Tibial artery (tissue), 4 donors: Measurements from ENCODE around the gene ERCC2.

Experiments used
- DNase-seq, 2 donors: peaks; one replicate each; pipeline ENCODE4 v3.0.0-alpha.2; 2019
- H3K27ac ChIP-seq, 2 donors: fragments of 200-600 bp; sonication (generic) in 1 of 2; 1 replicate in 1 of 2; 2 replicates in 1 of 2; pipeline ENCODE4 v1.5.1; 2018 to 2019; ENCODE audit warnings: mild to moderate bottlenecking in 1 of 2
- H3K27me3 ChIP-seq, 2 donors: fragments of 200-600 bp; sonication (generic) in 1 of 2; one replicate each; pipeline versions ENCODE4 v1.5.1 to v1.6.0; 2016 to 2019
- H3K36me3 ChIP-seq, 3 donors: fragments of 200-600 bp; sonication (generic) in 2 of 3; one replicate each; pipeline ENCODE4 v1.5.1; 2016 to 2019; ENCODE audit warnings: mild to moderate bottlenecking in 2 of 3
- H3K4me1 ChIP-seq, 4 donors: fragments of 200-600 bp; sonication (generic) in 2 of 4; 1 replicate in 3 of 4; 2 replicates in 1 of 4; pipeline ENCODE4 v1.5.1; 2016 to 2019
- H3K4me3 ChIP-seq, 2 donors: fragments of 200-600 bp; sonication (generic) in 1 of 2; 1 replicate in 1 of 2; 2 replicates in 1 of 2; pipeline ENCODE4 v1.5.1; 2018 to 2019; ENCODE audit warnings: mild to moderate bottlenecking in 2 of 2
- H3K9me3 ChIP-seq, 3 donors: fragments of 200-600 bp; sonication (generic) in 1 of 3; one replicate each; pipeline ENCODE4 v1.5.1; 2016 to 2019
- intact Hi-C: fragments of 100-400 bp; cut with DNase I; formaldehyde crosslinking; loops from one replicate; pipeline ENCODE4 v1.15.0; 2023; ENCODE audit warnings: low total_unique reads
- TF ChIP-seq, protein P1 (sequence below), 2 experiments: fragments of 200-600 bp in 1 of 2; fragments of 450-650 bp in 1 of 2; IDR thresholded peaks; one replicate each; pipeline ENCODE4 v1.5.1; 2017 to 2019; ENCODE audit warnings: antibody characterized with exemption in 2 of 2, mild to moderate bottlenecking in 1 of 2, moderate library complexity in 1 of 2

Gene ERCC2

DNA sequence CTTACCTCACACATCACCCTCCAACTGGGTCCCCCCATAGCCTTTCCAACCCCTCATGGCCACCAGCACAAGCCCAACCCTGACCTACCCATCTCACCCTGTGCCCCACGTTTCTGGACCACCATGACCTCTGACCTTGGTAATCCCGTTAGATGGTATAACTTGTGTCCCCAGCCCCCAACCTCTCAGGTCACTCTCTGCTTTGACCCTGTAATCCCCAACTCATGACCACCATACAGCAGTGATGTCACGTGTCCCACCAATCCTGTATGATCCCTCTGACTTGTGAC lies 21.3 kb downstream of the ERCC2 start:
- intact Hi-C loops: no loop called here

GRCh38 chr19:45348367-45349125 lies 21.8 kb downstream of the ERCC2 start:
- intact Hi-C loops: no loop called here
- Histone ChIP-seq H3K27ac (no peak overlapping the region), H3K9me3 (no peaks in the 10 kb centered on the region), H3K4me1 (no peaks in the 10 kb centered on the region), H3K4me3 (no peak overlapping the region), H3K36me3 (peaks cover 0 to 41% (median 22%) of the 10 kb centered on the region in 3 donors), H3K27me3 (peaks cover 0 to 41% of the 10 kb centered on the region in 2 donors)
- TF ChIP-seq, protein P1, sequence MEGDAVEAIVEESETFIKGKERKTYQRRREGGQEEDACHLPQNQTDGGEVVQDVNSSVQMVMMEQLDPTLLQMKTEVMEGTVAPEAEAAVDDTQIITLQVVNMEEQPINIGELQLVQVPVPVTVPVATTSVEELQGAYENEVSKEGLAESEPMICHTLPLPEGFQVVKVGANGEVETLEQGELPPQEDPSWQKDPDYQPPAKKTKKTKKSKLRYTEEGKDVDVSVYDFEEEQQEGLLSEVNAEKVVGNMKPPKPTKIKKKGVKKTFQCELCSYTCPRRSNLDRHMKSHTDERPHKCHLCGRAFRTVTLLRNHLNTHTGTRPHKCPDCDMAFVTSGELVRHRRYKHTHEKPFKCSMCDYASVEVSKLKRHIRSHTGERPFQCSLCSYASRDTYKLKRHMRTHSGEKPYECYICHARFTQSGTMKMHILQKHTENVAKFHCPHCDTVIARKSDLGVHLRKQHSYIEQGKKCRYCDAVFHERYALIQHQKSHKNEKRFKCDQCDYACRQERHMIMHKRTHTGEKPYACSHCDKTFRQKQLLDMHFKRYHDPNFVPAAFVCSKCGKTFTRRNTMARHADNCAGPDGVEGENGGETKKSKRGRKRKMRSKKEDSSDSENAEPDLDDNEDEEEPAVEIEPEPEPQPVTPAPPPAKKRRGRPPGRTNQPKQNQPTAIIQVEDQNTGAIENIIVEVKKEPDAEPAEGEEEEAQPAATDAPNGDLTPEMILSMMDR (IDR thresholded peaks at IDR 0.05): no peak
- DNase-seq: no peak

More for the DNA sequence above, 21.3 kb downstream of the ERCC2 start:
- no peaks in the 10 kb centered on the region for H3K9me3 ChIP-seq
- H3K27me3 ChIP-seq: peaks cover 0 to 41% of the 10 kb centered on the region in 2 donors
- H3K36me3 ChIP-seq: peaks cover 0 to 47% (median 23%) of the 10 kb centered on the region in 3 donors
- no peak for DNase-seq
- TF ChIP-seq, protein P1 (IDR thresholded peaks at IDR 0.05): no peak
- H3K27ac ChIP-seq: no peak overlapping the region
- H3K4me1 ChIP-seq: no peaks in the 10 kb centered on the region
- no peak overlapping the region for H3K4me3 ChIP-seq

GRCh38 chr19:45347570-45348366 lies 22.6 kb downstream of the ERCC2 start:
- TF ChIP-seq, protein P1 (IDR thresholded peaks at IDR 0.05): no peak
- intact Hi-C loops: no loop called here

DNA sequence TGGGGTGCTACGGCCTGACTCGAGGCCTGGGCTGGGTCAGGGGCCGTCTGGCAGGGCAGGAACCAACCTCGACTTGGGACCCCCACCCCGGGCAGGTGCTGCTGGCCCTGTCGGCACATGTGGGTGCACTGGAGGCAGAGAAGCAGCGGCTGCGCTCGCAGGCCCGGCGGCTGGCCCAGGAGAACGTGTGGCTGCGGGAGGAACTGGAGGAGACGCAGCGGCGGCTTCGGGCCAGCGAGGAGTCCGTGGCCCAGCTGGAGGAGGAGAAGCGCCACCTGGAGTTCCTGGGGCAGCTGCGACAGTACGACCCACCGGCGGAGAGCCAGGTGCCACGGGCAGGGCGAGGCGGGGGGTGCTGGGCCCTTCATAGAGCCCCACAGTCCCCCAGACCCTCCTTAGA lies 23.9 kb downstream of the ERCC2 start:
- intact Hi-C loops: no loop called here
- no peak for DNase-seq
- Histone ChIP-seq H3K4me3 (no peak overlapping the region), H3K36me3 (peaks cover 0 to 20% (median 5%) of the 10 kb centered on the region in 3 donors), H3K9me3 (no peaks in the 10 kb centered on the region), H3K27me3 (peaks cover 0 to 53% of the 10 kb centered on the region in 2 donors), H3K27ac (no peak overlapping the region), H3K4me1 (no peaks in the 10 kb centered on the region)
- TF ChIP-seq, protein P1 (IDR thresholded peaks at IDR 0.05): no peak

More at GRCh38 chr19:45347570-45348366, 22.6 kb downstream of the ERCC2 start:
- DNase-seq: no peak
- H3K4me3 ChIP-seq: no peak overlapping the region
- no peak overlapping the region for H3K27ac ChIP-seq
- peaks cover 0 to 34% (median 18%) of the 10 kb centered on the region in 3 donors for H3K36me3 ChIP-seq
- H3K27me3 ChIP-seq: peaks cover 0 to 41% of the 10 kb centered on the region in 2 donors
- H3K4me1 ChIP-seq: no peaks in the 10 kb centered on the region
- H3K9me3 ChIP-seq: no peaks in the 10 kb centered on the region

GRCh38 chr19:45345506-45345860 lies 24.9 kb downstream of the ERCC2 start:
- H3K27me3 ChIP-seq: peaks cover 0 to 63% of the 10 kb centered on the region in 2 donors

More at GRCh38 chr19:45345506-45345860, 24.9 kb downstream of the ERCC2 start:
- TF ChIP-seq, protein P1 (IDR thresholded peaks at IDR 0.05): no peak
- no peak for DNase-seq
- H3K4me3 ChIP-seq: no peak overlapping the region
- H3K9me3 ChIP-seq: no peaks in the 10 kb centered on the region
- H3K27ac ChIP-seq: no peak overlapping the region
- intact Hi-C loops: no loop called here
- peaks cover 0 to 11% (median 0%) of the 10 kb centered on the region in 3 donors for H3K36me3 ChIP-seq
- H3K4me1 ChIP-seq: peaks cover 0 to 5% (median 4%) of the 10 kb centered on the region in 4 donors
